Left ventricle myocardium inferior (tissue), 1 donor: ENCODE results near the gene SGCG. TPM values are rescaled to one million over a fixed set of nuclear protein-coding genes. Genes with fewer than 3 reads are reported as not detected.

Source experiments
- DNase-seq: peaks from one replicate; pipeline ENCODE4 v3.0.0-alpha.2; 2020
- H3K27ac ChIP-seq: fragments of 200-600 bp; replicated peaks from 2 replicates; pipeline ENCODE4 v1.8.0; 2021
- H3K27me3 ChIP-seq: fragments of 200-600 bp; 2 replicates; pipeline ENCODE4 v1.8.0; 2021; ENCODE audit warnings: low read depth
- H3K36me3 ChIP-seq: fragments of 200-600 bp; 2 replicates; pipeline ENCODE4 v1.8.0; 2021
- H3K4me1 ChIP-seq: fragments of 200-600 bp; 2 replicates; pipeline ENCODE4 v1.8.0; 2021
- H3K4me3 ChIP-seq: fragments of 200-600 bp; 2 replicates; pipeline ENCODE4 v1.8.0; 2021; ENCODE audit warnings: mild to moderate bottlenecking, moderate library complexity
- H3K9me3 ChIP-seq: fragments of 200-600 bp; replicated peaks from 2 replicates; pipeline ENCODE4 v1.8.0; 2021
- intact Hi-C: fragments of 100-400 bp; cut with micrococcal nuclease; formaldehyde crosslinking; loops from one replicate; pipeline ENCODE4 v1.11.0; 2022
- total RNA-seq: library from RNA; stranded (reverse); fragmentation: NEBNext Ultra II Directional; extraction: Animal tissue kit (Norgen Biotek cat#: 25700); gene quantifications from one replicate; pipeline ENCODE4 v1.2.1, GENCODE V29; 2021
- TF ChIP-seq, protein P1 (sequence below): fragments of 200-600 bp; IDR thresholded peaks from 2 replicates; pipeline ENCODE4 v1.8.0; 2021; ENCODE audit warnings: antibody characterized with exemption, mild to moderate bottlenecking, borderline replicate concordance
- donor health status: DM: no; HTN: yes; CAD: no; lungs with severe emphysema.

The SGCG gene
- total RNA-seq, 1 donor from 2014 or later, result 102 TPM

GRCh38 chr13:23365652-23366051 is 184.9 kb downstream of the SGCG start:
- intact Hi-C loops, result no loop called here
- Histone ChIP-seq H3K4me3 (no peak overlapping the region), H3K27ac (no peak overlapping the region), H3K4me1 (peaks cover 14% of the 10 kb centered on the region), H3K27me3 (no peaks in the 10 kb centered on the region), H3K36me3 (peaks cover 76% of the 10 kb centered on the region), H3K9me3 (no peaks in the 10 kb centered on the region)
- TF ChIP-seq, protein P1, sequence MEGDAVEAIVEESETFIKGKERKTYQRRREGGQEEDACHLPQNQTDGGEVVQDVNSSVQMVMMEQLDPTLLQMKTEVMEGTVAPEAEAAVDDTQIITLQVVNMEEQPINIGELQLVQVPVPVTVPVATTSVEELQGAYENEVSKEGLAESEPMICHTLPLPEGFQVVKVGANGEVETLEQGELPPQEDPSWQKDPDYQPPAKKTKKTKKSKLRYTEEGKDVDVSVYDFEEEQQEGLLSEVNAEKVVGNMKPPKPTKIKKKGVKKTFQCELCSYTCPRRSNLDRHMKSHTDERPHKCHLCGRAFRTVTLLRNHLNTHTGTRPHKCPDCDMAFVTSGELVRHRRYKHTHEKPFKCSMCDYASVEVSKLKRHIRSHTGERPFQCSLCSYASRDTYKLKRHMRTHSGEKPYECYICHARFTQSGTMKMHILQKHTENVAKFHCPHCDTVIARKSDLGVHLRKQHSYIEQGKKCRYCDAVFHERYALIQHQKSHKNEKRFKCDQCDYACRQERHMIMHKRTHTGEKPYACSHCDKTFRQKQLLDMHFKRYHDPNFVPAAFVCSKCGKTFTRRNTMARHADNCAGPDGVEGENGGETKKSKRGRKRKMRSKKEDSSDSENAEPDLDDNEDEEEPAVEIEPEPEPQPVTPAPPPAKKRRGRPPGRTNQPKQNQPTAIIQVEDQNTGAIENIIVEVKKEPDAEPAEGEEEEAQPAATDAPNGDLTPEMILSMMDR, result no peak
- no peak for DNase-seq

GRCh38 chr13:23367907-23368306 is 187.1 kb downstream of the SGCG start:
- Histone ChIP-seq H3K9me3 (no peaks in the 10 kb centered on the region), H3K36me3 (peaks cover 79% of the 10 kb centered on the region), H3K4me1 (peaks cover 11% of the 10 kb centered on the region), H3K27me3 (no peaks in the 10 kb centered on the region), H3K4me3 (no peak overlapping the region), H3K27ac (no peak overlapping the region)
- no peak for DNase-seq
- TF ChIP-seq, protein P1, result no peak
- intact Hi-C loops, result no loop called here

- Histone ChIP-seq H3K4me3 (no peak overlapping the region), H3K27me3 (no peaks in the 10 kb centered on the region), H3K9me3 (no peaks in the 10 kb centered on the region), H3K4me1 (peaks cover 42% of the 10 kb centered on the region), H3K36me3 (peaks cover 34% of the 10 kb centered on the region), H3K27ac (peak overlapping the region; percentile 5)
- intact Hi-C loops, result no loop called here
- TF ChIP-seq, protein P1, result no peak
- DNase-seq, result no peak
Observed at GRCh38 chr13:23372264-23372906, 191.6 kb downstream of the SGCG start.
